Measurements from ENCODE around the gene HINT3. TPM values are rescaled to one million over a fixed set of nuclear protein-coding genes. Genes with fewer than 3 reads are reported as not detected.
A peak's percentile ranks its signal among the peaks of the same experiment; 100 is the strongest.
"Not testable (repeated sequence)": the region's sequence is repeated elsewhere in the genome, so short reads cannot be mapped to it uniquely, and the experiment has no call there.

The HINT3 gene
- total and polyA plus RNA-seq, 2 of the 13 experiments (the other 11 are each of a cell fraction or from before 2014, with no cell fraction given) = 3.1 to 22.8 TPM

GRCh38 chr6:126023474-126023873 is 66.9 kb downstream of the HINT3 start:
- not testable (repeated sequence) for ATAC-seq

GRCh38 chr6:126026001-126026400 is 69.4 kb downstream of the HINT3 start:
- Histone ChIP-seq H3K4me2 (ENCODE audit: low read depth, low read length) (no peak overlapping the region), H4K20me1 (ENCODE audit: insufficient read depth, low read length) (no peaks in the 10 kb centered on the region), H3K27me3 (ENCODE audit: control insufficient read depth in 1 of 2, insufficient read depth in 2 of 2, low read length in 2 of 2) (no peaks in the 10 kb centered on the region), H2AFZ (ENCODE audit: low read length) (no peak overlapping the region), H3K27ac (ENCODE audit: extremely low read length, insufficient read depth, low read length) (no peak overlapping the region), H3K9ac (ENCODE audit: insufficient read depth, low read depth, low read length) (no peak overlapping the region), H3K9me3 (ENCODE audit: low read length) (no peaks in the 10 kb centered on the region), H3K36me3 (replicated peaks in 1 of 2; ENCODE audit: control insufficient read depth in 1 of 2, insufficient read depth in 2 of 2, low read length in 2 of 2) (peaks cover 19 to 76% of the 10 kb centered on the region in 2 experiments), H3K79me2 (ENCODE audit: insufficient read depth, low read length) (no peaks in the 10 kb centered on the region), H3K4me1 (ENCODE audit: insufficient read depth, low read length) (no peaks in the 10 kb centered on the region), H3K4me3 (replicated peaks in 1 of 3; ENCODE audit: insufficient read depth in 1 of 3, low read depth in 2 of 3, low read length in 3 of 3) (no peak overlapping the region)
- intact Hi-C loops (cut with micrococcal nuclease; ENCODE audit: unreplicated experiment) (no loop called here), in situ Hi-C loops (cut with HindIII; ENCODE audit: extremely low pct_ligation_motif_present, low pct_unique_long_range_greater_than_20kb) (loop anchor here (25.0 kb wide), 2 partner anchors 636 to 1086 kb away; partner anchors contain the start of gene RSPO3)
- BruUV-seq (replicated peaks) = no TSS peak
- TF ChIP-seq ZBTB4 (CRISPR knock-in tag; IDR thresholded peaks at IDR 0.05; ENCODE audit: borderline replicate concordance) (no peak), HOXA3 (CRISPR knock-in tag; IDR thresholded peaks at IDR 0.05) (no peak)
- ATAC-seq = no peak
- DNase-seq (ENCODE audit: low spot score) = no peak
- FAIRE-seq = no peak
- ChIA-PET CTCF (ENCODE audit: low intra/inter-chr PET ratio, low total read pairs) (no interaction called here), POLR2A (no interaction called here)
- 98% methylated on average over 2 of the region's 2 CpGs for WGBS (ENCODE audit: low lambda C conversion rate)

More at GRCh38 chr6:126023474-126023873, 66.9 kb downstream of the HINT3 start:
- H3K4me1 ChIP-seq (ENCODE audit: insufficient read depth, low read length); H2AFZ ChIP-seq (ENCODE audit: low read length); H3K27me3 ChIP-seq (ENCODE audit: control insufficient read depth in 1 of 2, insufficient read depth in 2 of 2, low read length in 2 of 2); H3K79me2 ChIP-seq (ENCODE audit: insufficient read depth, low read length); H3K27ac ChIP-seq (ENCODE audit: extremely low read length, insufficient read depth, low read length); H4K20me1 ChIP-seq (ENCODE audit: insufficient read depth, low read length); FAIRE-seq; H3K4me2 ChIP-seq (ENCODE audit: low read depth, low read length); in situ Hi-C loops (cut with HindIII; ENCODE audit: extremely low pct_ligation_motif_present, low pct_unique_long_range_greater_than_20kb); DNase-seq (ENCODE audit: low spot score); intact Hi-C loops (cut with micrococcal nuclease; ENCODE audit: unreplicated experiment); CTCF ChIA-PET (ENCODE audit: low intra/inter-chr PET ratio, low total read pairs); H3K4me3 ChIP-seq (replicated peaks in 1 of 3; ENCODE audit: insufficient read depth in 1 of 3, low read depth in 2 of 3, low read length in 3 of 3); H3K9ac ChIP-seq (ENCODE audit: insufficient read depth, low read depth, low read length); H3K9me3 ChIP-seq (ENCODE audit: low read length); POLR2A ChIA-PET; BruUV-seq (replicated peaks): not testable (repeated sequence)
- H3K36me3 ChIP-seq (replicated peaks in 1 of 2; ENCODE audit: control insufficient read depth in 1 of 2, insufficient read depth in 2 of 2, low read length in 2 of 2) = peaks cover 22 to 81% of the 10 kb centered on the region in 2 experiments
- WGBS (ENCODE audit: low lambda C conversion rate) = 88% methylated on average over 3 of the region's 3 CpGs
- TF ChIP-seq FOSL2 (CRISPR knock-in tag; IDR thresholded peaks at IDR 0.05) = peak; percentile 48; the same call in 1 of the 2 replicates
- 0 out of 2 replicates have a peak, but pooled peaks have one; percentile 0 for TF ChIP-seq CEBPB (IDR thresholded peaks at IDR 0.05; ENCODE audit: borderline replicate concordance, low read depth, low read length)
- peak; percentile 32; the same call in 1 of the 2 replicates for TF ChIP-seq GATAD2A (CRISPR knock-in tag; IDR thresholded peaks at IDR 0.05)
- peak in 1 of 2 experiments; percentile 96; a peak in 2 of 4 replicates for TF ChIP-seq ATF4 (CRISPR knock-in tag; IDR thresholded peaks at IDR 0.05)
